Measurements from ENCODE around the gene KCND3. TPM values are rescaled to one million over a fixed set of nuclear protein-coding genes. Genes with fewer than 3 reads are reported as not detected.

The KCND3 gene
- total and polyA plus RNA-seq, 2 of the 4 experiments (the other 2 are of a cell fraction) = under 0.01 to 0.03 TPM

DNA sequence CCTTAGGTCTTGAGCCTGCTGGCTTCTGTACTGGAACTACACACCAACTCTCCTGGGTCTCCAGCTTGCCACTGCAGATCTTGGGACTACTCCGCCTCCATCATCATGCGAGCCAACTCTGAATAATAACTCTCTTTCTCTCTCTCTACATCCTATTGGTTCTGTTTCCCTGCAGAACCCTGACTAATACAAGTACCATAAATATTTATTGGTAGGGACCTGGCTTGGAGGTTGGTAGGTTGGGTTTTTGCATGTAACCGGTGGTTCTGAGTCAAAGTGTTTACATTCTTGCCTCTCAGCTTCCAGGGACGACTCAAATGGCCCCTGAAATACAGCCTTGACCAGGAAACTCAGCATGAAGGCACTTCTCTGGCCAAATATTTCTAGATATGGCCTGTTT lies 110.4 kb downstream of the KCND3 start:
- Histone ChIP-seq H3K4me1 (ENCODE audit: control insufficient read depth, insufficient read depth, low read length) (peaks cover 15% of the 10 kb centered on the region), H3K9me1 (ENCODE audit: insufficient read depth, low read length) (peaks cover 5% of the 10 kb centered on the region; the same call in 1 of the 2 replicates), H2BK20ac (ENCODE audit: low read depth, low read length) (peak overlapping the region; percentile 87), H3K9me3 (ENCODE audit: control insufficient read depth, insufficient read depth, low read length) (no peaks in the 10 kb centered on the region), H3K14ac (replicated peaks; ENCODE audit: low read depth, low read length) (0 out of 2 replicates have a peak overlapping the region, but pooled peaks have one; percentile 31), H2AK5ac (ENCODE audit: low read depth, low read length) (no peak overlapping the region), H3K56ac (ENCODE audit: extremely low read depth, insufficient read depth, low read length) (peak overlapping the region; percentile 64; the same call in 1 of the 2 replicates), H4K20me1 (ENCODE audit: insufficient read depth, low read length) (no peaks in the 10 kb centered on the region), H3K4me2 (ENCODE audit: low read depth, low read length) (no peak overlapping the region), H4K91ac (ENCODE audit: insufficient read depth, low read depth, low read length) (peak overlapping the region; percentile 73), H3K36me3 (ENCODE audit: control insufficient read depth, insufficient read depth, low read length) (no peaks in the 10 kb centered on the region), H2BK120ac (ENCODE audit: low read depth, low read length) (peak overlapping the region; percentile 88), H2BK5ac (ENCODE audit: low read depth, low read length, poor library complexity, severe bottlenecking) (peak overlapping the region; percentile 88), H3K4ac (ENCODE audit: low read depth, low read length) (peak overlapping the region; percentile 79), H2AK9ac (replicated peaks; ENCODE audit: low read depth, low read length, poor library complexity) (no peak overlapping the region), H3K9ac (ENCODE audit: low read depth, low read length) (no peak overlapping the region), H2BK15ac (ENCODE audit: low read depth, low read length) (no peak overlapping the region), H2AFZ (replicated peaks; ENCODE audit: low read length, poor library complexity) (no peak overlapping the region), H3K79me1 (ENCODE audit: low read depth in 1 of 2, low read length in 2 of 2) (no peaks in the 10 kb centered on the region), H3K27ac (ENCODE audit: insufficient read depth, low read length) (peak overlapping the region; percentile 71), H4K8ac (ENCODE audit: low read depth in 2 of 2, low read length in 2 of 2) (peak overlapping the region; percentile 14 to 59; a peak in 1 of 4 replicates), H3K23ac (ENCODE audit: low read depth, low read length) (peak overlapping the region; percentile 18; the same call in 1 of the 2 replicates), H3K27me3 (ENCODE audit: control insufficient read depth, insufficient read depth, low read length) (peaks cover 9% of the 10 kb centered on the region), H3K4me3 (ENCODE audit: insufficient read depth, low read depth, low read length) (no peak overlapping the region), H4K5ac (ENCODE audit: low read depth, low read length) (no peak overlapping the region), H3K18ac (ENCODE audit: low read depth, low read length) (peak overlapping the region; percentile 61; the same call in 1 of the 2 replicates)
- intact Hi-C loops (cut with micrococcal nuclease) (loop anchor here (5.0 kb wide), 1 partner anchor 102 kb away; no protein-coding TSS in a partner anchor), dilution Hi-C loops (cut with HindIII; ENCODE audit: low sequenced_read_pairs, unreplicated experiment) (no loop called here), in situ Hi-C loops (cut with MboI; ENCODE audit: low sequenced_read_pairs) (no loop called here)
- ChIA-PET POLR2A (ENCODE audit: unreplicated experiment) (interaction anchor here (0.6 kb wide), 1 partner anchor 522 kb away, joined by 3 read pairs; no protein-coding TSS in a partner anchor), CTCF (interaction anchor here (0.6 to 1.0 kb wide), 4 partner anchors 13 to 124 kb away, joined by 3 read pairs; no protein-coding TSS in a partner anchor)
- 0% methylated on average over 1 of the region's 4 CpGs; no CpG with 5 or more reads in 1 of the 2 experiments for WGBS, 2 experiments (ENCODE audit: extremely low coverage in 2 of 2, insufficient read length in 1 of 2)
- BruUV-seq (replicated peaks) = no TSS peak
- TF ChIP-seq MAFK (IDR thresholded peaks at IDR 0.05; ENCODE audit: low read depth, low read length) (no peak), MAZ (IDR thresholded peaks at IDR 0.05; ENCODE audit: borderline replicate concordance, low read depth, low read length) (no peak), NFE2L2 (IDR thresholded peaks at IDR 0.05; ENCODE audit: low read depth, low read length) (no peak), RAD21 (IDR thresholded peaks at IDR 0.05; ENCODE audit: low read length) (no peak), RFX5 (IDR thresholded peaks at IDR 0.05; ENCODE audit: low read depth, low read length) (no peak), RCOR1 (IDR thresholded peaks at IDR 0.05; ENCODE audit: insufficient replicate concordance, low read length) (no peak), POLR2A (IDR thresholded peaks at IDR 0.05; ENCODE audit: low read depth, low read length) (no peak), CHD1 (IDR thresholded peaks at IDR 0.05; ENCODE audit: low read depth, low read length) (no peak), MXI1 (IDR thresholded peaks at IDR 0.05; ENCODE audit: borderline replicate concordance, low read depth, low read length) (no peak), CEBPB (IDR thresholded peaks at IDR 0.05; ENCODE audit: low read depth, low read length) (no peak), FOS (IDR thresholded peaks at IDR 0.05; ENCODE audit: low read depth, low read length) (no peak), SMC3 (IDR thresholded peaks at IDR 0.05; ENCODE audit: low read depth, low read length) (no peak), BHLHE40 (IDR thresholded peaks at IDR 0.05; ENCODE audit: low read depth, low read length) (no peak)
- TF ChIP-seq, protein P1, sequence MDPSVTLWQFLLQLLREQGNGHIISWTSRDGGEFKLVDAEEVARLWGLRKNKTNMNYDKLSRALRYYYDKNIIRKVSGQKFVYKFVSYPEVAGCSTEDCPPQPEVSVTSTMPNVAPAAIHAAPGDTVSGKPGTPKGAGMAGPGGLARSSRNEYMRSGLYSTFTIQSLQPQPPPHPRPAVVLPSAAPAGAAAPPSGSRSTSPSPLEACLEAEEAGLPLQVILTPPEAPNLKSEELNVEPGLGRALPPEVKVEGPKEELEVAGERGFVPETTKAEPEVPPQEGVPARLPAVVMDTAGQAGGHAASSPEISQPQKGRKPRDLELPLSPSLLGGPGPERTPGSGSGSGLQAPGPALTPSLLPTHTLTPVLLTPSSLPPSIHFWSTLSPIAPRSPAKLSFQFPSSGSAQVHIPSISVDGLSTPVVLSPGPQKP (IDR thresholded peaks at IDR 0.05; ENCODE audit: borderline replicate concordance, low read depth, low read length) = no peak
- TF ChIP-seq, protein P2, sequence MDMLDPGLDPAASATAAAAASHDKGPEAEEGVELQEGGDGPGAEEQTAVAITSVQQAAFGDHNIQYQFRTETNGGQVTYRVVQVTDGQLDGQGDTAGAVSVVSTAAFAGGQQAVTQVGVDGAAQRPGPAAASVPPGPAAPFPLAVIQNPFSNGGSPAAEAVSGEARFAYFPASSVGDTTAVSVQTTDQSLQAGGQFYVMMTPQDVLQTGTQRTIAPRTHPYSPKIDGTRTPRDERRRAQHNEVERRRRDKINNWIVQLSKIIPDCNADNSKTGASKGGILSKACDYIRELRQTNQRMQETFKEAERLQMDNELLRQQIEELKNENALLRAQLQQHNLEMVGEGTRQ (IDR thresholded peaks at IDR 0.05; ENCODE audit: low read depth, low read length) = no peak
- TF ChIP-seq, protein P3, sequence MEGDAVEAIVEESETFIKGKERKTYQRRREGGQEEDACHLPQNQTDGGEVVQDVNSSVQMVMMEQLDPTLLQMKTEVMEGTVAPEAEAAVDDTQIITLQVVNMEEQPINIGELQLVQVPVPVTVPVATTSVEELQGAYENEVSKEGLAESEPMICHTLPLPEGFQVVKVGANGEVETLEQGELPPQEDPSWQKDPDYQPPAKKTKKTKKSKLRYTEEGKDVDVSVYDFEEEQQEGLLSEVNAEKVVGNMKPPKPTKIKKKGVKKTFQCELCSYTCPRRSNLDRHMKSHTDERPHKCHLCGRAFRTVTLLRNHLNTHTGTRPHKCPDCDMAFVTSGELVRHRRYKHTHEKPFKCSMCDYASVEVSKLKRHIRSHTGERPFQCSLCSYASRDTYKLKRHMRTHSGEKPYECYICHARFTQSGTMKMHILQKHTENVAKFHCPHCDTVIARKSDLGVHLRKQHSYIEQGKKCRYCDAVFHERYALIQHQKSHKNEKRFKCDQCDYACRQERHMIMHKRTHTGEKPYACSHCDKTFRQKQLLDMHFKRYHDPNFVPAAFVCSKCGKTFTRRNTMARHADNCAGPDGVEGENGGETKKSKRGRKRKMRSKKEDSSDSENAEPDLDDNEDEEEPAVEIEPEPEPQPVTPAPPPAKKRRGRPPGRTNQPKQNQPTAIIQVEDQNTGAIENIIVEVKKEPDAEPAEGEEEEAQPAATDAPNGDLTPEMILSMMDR (conservative IDR thresholded peaks at IDR 0.05; ENCODE audit: low read depth, low read length) = no peak
- peak; percentile 81 for ATAC-seq (ENCODE audit: low read depth)
- DNase-seq = peak; percentile 74

All from IMR-90 (cell line).